Stimulated activated CD4-positive, alpha-beta T cell treated with anti-CD3 and anti-CD28 coated beads, Interleukin-1b, Interleukin-23, amount 100 ng/mL, for 24 hours (primary cell): ENCODE measurements around the gene AGRP.
A peak's percentile ranks its signal among the peaks of the same experiment; 100 is the strongest.
"Not testable (repeated sequence)": the region's sequence is repeated elsewhere in the genome, so short reads cannot be mapped to it uniquely, and the experiment has no call there.

Experiments used
- DNase-seq, 4 experiments: peaks; one replicate each; pipeline ENCODE4 v3.0.0-alpha.2; 2020; ENCODE audit warnings: low read depth in 4 of 4, low spot score in 1 of 4

The AGRP gene

GRCh38 chr16:67504031-67505021 is 21.0 kb upstream of the AGRP start:
- no peak for DNase-seq

GRCh38 chr16:67499106-67499505 is 15.8 kb upstream of the AGRP start:
- no peak for DNase-seq

- DNase-seq = no peak
Observed at GRCh38 chr16:67490335-67491096, 7.2 kb upstream of the AGRP start.

GRCh38 chr16:67489401-67490083 is 6.2 kb upstream of the AGRP start:
- DNase-seq = no peak

GRCh38 chr16:67487561-67487960 is 4.2 kb upstream of the AGRP start:
- not testable (repeated sequence) for DNase-seq

- DNase-seq = no peak
Observed at GRCh38 chr16:67486805-67487204, 3.5 kb upstream of the AGRP start.

- DNase-seq = no peak
Observed at GRCh38 chr16:67483731-67484525, 581 bp upstream of the AGRP start.

- peak in 1 of 4 experiments; percentile 9 for DNase-seq
Observed at GRCh38 chr16:67482233-67482924, 968 bp downstream of the AGRP start.

- DNase-seq = peak in 2 of 4 experiments; percentile 26 to 38
Observed at GRCh38 chr16:67481561-67482232, 1.6 kb downstream of the AGRP start.

- peak; percentile 97 to 99 (median 98) for DNase-seq
Observed at GRCh38 chr16:67480833-67481560, 2.4 kb downstream of the AGRP start, which contains the start of gene ATP6V0D1. TSS of gene ATP6V0D1 (minus strand) at chr16:67481157. CDS start at chr16:67481086, 71 bp downstream.

- no peak for DNase-seq
Observed at GRCh38 chr16:67477960-67478554, 5.3 kb downstream of the AGRP start.

GRCh38 chr16:67474551-67475455 is 8.5 kb downstream of the AGRP start:
- DNase-seq = no peak

- no peak for DNase-seq
Observed at GRCh38 chr16:67471758-67472384, 11.5 kb downstream of the AGRP start.

GRCh38 chr16:67470359-67470758 is 13.0 kb downstream of the AGRP start:
- no peak for DNase-seq

- DNase-seq = no peak
Observed at GRCh38 chr16:67468731-67469130, 14.6 kb downstream of the AGRP start.

- DNase-seq = no peak
Observed at GRCh38 chr16:67466581-67466980, 16.8 kb downstream of the AGRP start.

GRCh38 chr16:67464565-67464964 is 18.8 kb downstream of the AGRP start:
- no peak for DNase-seq
